ENCODE measurements around the gene DENND6A.
"Not testable (repeated sequence)": the region's sequence is repeated elsewhere in the genome, so short reads cannot be mapped to it uniquely, and the experiment has no call there.

The DENND6A gene

GRCh38 chr3:57694146-57694545 lies 1.3 kb upstream of the DENND6A start:
- DNase-seq = no peak

- DNase-seq = not testable (repeated sequence)
These were observed 813 bp downstream of the DENND6A start for GRCh38 chr3:57692133-57692395.

GRCh38 chr3:57691411-57692132 lies 1.3 kb downstream of the DENND6A start:
- DNase-seq = no peak

DNA sequence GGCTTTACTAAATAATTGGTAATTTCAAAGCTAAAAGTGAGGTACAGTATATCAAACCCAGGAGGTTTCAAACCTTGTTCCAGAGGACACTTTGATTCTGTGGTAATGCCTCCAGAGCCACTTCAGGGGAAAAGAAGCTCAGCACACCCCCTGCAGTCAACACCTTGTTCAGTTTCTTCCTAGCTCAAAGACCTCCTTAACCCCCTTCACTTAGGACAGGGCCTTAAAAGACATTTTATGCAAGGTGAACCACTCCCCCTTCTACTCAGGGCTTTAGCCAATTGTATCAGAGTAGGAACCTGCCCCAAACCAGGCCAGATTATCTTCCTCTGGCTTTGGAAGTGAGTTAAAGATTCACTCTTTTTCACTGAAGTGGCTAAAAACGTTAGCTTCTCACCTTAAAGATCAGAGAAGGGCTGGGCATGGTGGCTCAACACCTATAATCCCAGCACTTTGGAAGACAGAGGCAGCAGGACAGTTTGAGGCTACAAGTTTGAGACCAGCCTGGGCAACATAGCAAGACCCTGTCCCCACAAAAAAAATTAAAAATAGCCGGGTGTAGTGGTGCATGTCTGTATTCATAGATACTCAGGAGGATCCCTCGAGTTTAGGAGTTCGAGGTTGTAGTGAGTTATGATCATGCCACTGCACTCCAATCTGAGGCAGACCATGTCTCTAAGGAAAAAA lies 3.4 kb downstream of the DENND6A start:
- no peak for DNase-seq

DNA sequence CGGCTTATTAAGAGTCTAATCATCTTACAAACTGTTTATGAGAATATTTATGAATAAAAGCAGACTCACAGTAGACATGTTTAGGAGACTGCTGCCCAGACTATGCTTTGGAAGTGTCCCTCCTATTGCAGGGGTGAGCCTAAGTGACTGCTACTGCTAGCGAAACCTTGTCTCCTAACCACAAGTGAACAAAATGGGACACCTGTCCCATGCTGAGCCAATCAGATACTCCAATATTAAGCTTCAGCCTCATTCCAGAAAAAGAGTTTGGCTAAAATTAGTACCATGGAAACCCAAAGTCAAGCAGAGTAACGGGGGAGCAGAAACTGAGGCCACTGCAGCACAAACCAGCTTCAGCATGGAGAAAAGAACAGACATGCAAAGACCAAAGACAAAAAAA lies 4.6 kb downstream of the DENND6A start:
- DNase-seq = no peak

DNA sequence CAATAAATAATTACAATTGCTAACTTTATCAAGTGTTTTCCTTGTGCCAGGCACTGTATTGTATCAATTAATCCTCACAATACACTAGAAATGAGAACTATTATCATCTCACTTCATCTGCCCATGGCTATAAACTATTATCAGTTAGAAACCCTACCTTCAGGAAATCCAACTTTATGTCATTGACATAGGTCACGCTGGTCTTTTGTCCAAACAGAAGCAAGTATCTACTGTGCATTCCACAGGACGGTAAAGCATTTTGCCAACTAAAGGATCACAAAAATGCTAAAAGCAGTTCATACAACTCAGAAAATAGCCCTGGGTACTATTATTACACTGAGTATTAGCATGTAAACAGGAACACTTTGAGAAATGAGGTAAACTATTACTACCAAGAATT lies 9.6 kb downstream of the DENND6A start:
- no peak for DNase-seq

DNA sequence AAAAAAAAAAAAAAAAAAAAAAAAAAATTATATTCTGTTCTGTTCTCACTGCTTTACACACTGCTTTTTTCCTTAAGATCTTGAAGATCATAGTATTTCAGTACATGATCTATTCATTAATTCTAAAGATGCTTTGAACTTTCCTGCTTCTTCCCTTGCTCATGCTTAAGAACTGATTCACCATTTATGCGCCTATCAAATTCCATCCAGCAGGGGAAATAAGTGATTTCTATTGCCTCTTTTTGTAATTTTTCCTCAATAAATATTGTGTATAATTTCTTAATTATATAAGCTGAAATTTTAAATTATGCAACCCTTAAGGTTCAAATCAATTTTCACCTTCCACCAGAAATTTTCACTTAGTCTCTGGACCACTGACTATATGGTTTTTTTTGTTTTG lies 10.6 kb downstream of the DENND6A start:
- DNase-seq = no peak

DNA sequence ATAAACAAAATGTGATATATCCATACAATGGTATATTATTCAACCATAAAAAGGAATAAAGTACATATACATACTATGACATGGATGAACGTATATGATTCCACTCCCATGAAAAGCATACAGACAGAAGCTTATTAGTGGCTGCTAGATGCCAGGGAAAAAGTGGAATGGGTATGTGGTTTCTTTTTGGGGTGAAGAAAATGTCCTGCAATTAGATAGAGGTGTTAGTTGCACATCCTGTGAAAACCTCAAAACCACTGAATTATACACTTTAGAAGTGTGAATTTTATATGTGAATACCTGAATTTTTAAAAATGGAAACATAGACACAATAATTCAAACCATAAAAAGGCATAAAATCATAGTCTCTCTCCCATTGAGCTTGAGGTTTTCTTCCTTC lies 11.2 kb downstream of the DENND6A start:
- no peak for DNase-seq

- DNase-seq = no peak
These were observed 12.8 kb downstream of the DENND6A start for GRCh38 chr3:57680046-57680445.

DNA sequence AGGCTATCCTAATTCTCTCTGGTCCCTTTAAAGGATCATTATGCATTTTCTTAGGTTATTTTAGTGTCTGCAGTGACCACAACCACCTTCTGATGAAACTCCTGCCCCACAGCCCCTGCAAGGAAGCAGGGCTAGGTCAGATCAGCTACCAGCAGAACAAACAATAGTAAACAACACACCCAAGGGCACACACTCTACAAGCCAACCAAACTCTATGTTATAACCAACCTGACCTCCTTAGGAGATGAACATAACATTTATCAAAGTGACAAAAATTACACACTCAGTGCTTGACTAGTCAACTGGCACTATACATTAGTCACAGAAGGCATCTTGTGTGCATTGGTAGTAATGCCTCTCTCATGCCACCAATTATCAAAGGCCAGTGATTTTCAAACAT lies 17.3 kb downstream of the DENND6A start:
- no peak for DNase-seq

- no peak for DNase-seq
These were observed 19.7 kb downstream of the DENND6A start for GRCh38 chr3:57673156-57673555.

DNA sequence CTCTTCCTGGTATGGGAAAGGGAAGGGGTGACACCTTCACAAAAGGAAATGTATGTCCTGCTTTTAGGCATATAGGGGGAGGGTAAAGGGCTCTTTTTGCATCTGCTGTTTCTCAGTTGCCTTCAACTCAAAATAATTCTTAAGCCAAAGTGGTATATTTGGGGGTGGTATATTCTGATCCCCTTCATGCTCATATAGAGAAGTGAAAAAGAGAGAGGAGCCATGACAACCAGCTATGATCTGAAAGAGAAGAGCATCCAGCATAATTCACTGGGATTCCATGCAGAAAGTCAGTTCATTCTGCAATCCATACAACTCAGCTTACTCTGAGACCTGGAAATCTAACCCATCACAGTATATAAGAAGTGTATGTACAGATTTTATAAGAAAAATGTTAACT lies 22.3 kb downstream of the DENND6A start:
- DNase-seq = no peak

- no peak for DNase-seq
These were observed 31.5 kb downstream of the DENND6A start for GRCh38 chr3:57661404-57661803.

DNA sequence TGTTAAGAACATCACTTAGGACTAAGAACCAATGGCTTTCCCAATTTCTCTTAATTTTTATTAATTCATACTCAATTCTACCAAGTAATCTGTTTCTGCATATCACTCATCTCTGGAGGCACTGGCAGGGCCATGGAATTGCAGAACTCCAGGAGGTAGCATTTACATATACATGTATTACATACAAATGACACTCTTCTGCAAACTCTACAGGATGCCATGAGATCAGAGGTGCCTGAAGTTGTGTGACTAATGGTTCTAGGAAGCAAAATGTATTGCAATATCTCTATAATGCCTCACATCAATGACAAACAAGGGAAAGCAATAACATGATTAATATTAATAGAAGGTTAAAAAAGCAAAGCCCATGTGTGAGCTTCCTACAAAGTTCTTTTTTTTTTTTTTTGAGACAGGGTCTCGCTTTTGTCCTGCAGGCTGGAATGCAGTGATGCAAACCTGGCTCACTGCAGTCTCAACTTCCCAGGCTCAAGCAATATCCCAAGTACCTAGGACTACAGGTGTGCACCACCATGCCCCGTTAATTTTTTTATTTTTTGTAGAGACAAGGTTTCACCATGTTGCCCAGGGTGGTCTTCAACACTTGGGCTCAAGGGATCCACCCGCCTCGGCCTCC lies 33.0 kb downstream of the DENND6A start:
- no peak for DNase-seq

- DNase-seq = no peak
These were observed 33.7 kb downstream of the DENND6A start for GRCh38 chr3:57659004-57659673.

GRCh38 chr3:57658536-57658935 lies 34.3 kb downstream of the DENND6A start:
- no peak for DNase-seq

DNA sequence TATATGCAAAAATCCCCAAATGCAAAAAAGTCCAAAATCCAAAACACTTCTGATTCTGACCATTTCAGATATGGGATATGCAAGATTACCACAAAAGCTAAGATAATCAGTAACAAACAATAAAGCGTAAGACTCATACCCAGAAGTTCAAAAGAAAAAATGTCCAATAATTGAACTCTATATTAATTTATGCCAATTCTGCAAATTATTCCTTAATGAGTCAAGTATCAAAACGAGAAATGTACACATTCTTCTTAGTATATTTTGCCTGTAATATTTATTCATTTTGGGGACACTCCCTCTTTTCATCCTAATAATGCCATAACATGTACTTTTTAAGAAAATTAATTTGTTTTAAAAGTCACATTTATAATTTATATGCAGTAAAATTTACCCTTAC lies 37.1 kb downstream of the DENND6A start:
- no peak for DNase-seq

- no peak for DNase-seq
These were observed 38.6 kb downstream of the DENND6A start for GRCh38 chr3:57654267-57654666.

DNA sequence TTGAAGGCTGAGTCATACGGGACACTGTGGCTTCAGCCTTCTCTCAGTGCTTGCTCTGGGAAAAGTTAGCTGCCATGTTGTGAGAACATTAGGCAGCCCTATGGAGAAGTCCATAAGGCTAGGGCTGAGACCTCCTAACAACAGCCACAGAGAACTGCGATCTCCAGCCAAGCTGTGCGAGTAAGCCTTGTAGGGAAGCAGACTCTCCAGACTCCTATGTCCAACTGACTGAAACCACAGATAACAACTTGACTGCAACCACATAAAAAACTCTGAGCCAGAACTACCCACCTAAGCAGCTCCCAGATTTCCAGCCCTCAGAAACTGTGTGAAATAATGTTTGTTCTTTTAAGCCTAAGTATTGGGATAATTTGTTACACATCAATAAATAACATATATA lies 40.7 kb downstream of the DENND6A start:
- no peak for DNase-seq

- DNase-seq = no peak
These were observed 45.5 kb downstream of the DENND6A start for GRCh38 chr3:57647292-57647940.

- no peak for DNase-seq
These were observed 46.2 kb downstream of the DENND6A start for GRCh38 chr3:57646723-57647122.

GRCh38 chr3:57644740-57645139 lies 48.1 kb downstream of the DENND6A start:
- no peak for DNase-seq

GRCh38 chr3:57637391-57637790 lies 55.5 kb downstream of the DENND6A start:
- no peak for DNase-seq
